H1 (cell line): ENCODE results near the gene OR10H5. TPM values are rescaled to one million over a fixed set of nuclear protein-coding genes. Genes with fewer than 3 reads are reported as not detected.

ENCODE experiments used
- CTCF ChIA-PET: fragments of 300-600 bp; sonication (Branson Sonifier 250); formaldehyde crosslinking; loops from one replicate; lab custom pipeline; 2021; ENCODE audit not compliant: partially characterized antibody; lab: Charles Lee
- POLR2A ChIA-PET: fragments of 300-600 bp; sonication (Branson Sonifier 250); formaldehyde crosslinking; loops from one replicate; lab custom pipeline; 2021; ENCODE audit warnings: inconsistent platforms; ENCODE audit not compliant: partially characterized antibody; lab: Charles Lee
- DNase-seq, 2 experiments: peaks; one replicate each; pipeline versions ENCODE4 v3.0.0 to v3.0.0-alpha.2; 2010 to 2022; ENCODE audit warnings: low spot score in 2 of 2, low read depth in 1 of 2, mixed read lengths in 1 of 2
- FAIRE-seq: peaks from 2 replicates; lab custom pipeline; 2011; peaks lifted over from hg19 to GRCh38; lab: Jason Lieb, UNC
- H2AFZ ChIP-seq: 2 replicates; pipeline ENCODE4 v1.8.1; 2012; ENCODE audit warnings: low read length, inconsistent platforms
- H2AK5ac ChIP-seq: 2 replicates; pipeline ENCODE4 v1.6.1; 2013; ENCODE audit warnings: low read depth, low read length
- H2BK120ac ChIP-seq: replicated peaks from 2 replicates; pipeline ENCODE3; 2013; ENCODE audit warnings: low read depth, low read length, inconsistent platforms
- H2BK12ac ChIP-seq: 2 replicates; pipeline ENCODE4 v1.6.1; 2013; ENCODE audit warnings: low read depth, low read length
- H2BK15ac ChIP-seq: 2 replicates; pipeline ENCODE4 v1.6.1; 2013; ENCODE audit warnings: low read length
- H2BK20ac ChIP-seq: 2 replicates; pipeline ENCODE4 v1.6.1; 2013; ENCODE audit warnings: low read length
- H2BK5ac ChIP-seq: 2 replicates; pipeline ENCODE4 v1.6.1; 2013; ENCODE audit warnings: low read depth, low read length
- H3K14ac ChIP-seq: 2 replicates; pipeline ENCODE4 v1.6.1; 2013; ENCODE audit warnings: inconsistent platforms; ENCODE audit not compliant: insufficient read length
- H3K18ac ChIP-seq: 2 replicates; pipeline ENCODE4 v1.6.1; 2013; ENCODE audit warnings: low read length; ENCODE audit errors: extremely low read depth
- H3K23ac ChIP-seq: 2 replicates; pipeline ENCODE4 v1.6.1; 2013; ENCODE audit warnings: inconsistent platforms; ENCODE audit not compliant: insufficient read length
- H3K23me2 ChIP-seq: 2 replicates; pipeline ENCODE4 v1.6.1; 2013; ENCODE audit warnings: low read depth, low read length
- H3K27ac ChIP-seq: 2 replicates; pipeline ENCODE4 v1.6.1; 2011; ENCODE audit warnings: low read depth, low read length, inconsistent platforms
- H3K27me3 ChIP-seq, 4 experiments: replicated peaks in 1 of 4; 1 replicate in 1 of 4; 2 replicates in 3 of 4; pipeline versions ENCODE4 v1.6.1 to v1.8.1; 2011 to 2013; ENCODE audit warnings: low read length in 3 of 4, mild to moderate bottlenecking in 3 of 4, inconsistent platforms in 2 of 4, mixed read lengths in 2 of 4, moderate library complexity in 1 of 4; ENCODE audit not compliant: control insufficient read depth in 3 of 4, insufficient read depth in 3 of 4; ENCODE audit errors: extremely low read depth in 1 of 4
- H3K36me3 ChIP-seq, 4 experiments: 2 replicates each; pipeline versions ENCODE4 v1.6.1 to v1.8.1; 2011 to 2013; ENCODE audit warnings: mild to moderate bottlenecking in 4 of 4, low read length in 3 of 4, moderate library complexity in 2 of 4, control low read depth in 1 of 4, inconsistent platforms in 1 of 4; ENCODE audit not compliant: insufficient read depth in 4 of 4, control insufficient read depth in 2 of 4
- H3K4ac ChIP-seq: replicated peaks from 2 replicates; pipeline ENCODE3; 2013; ENCODE audit warnings: low read length, low read depth, mixed read lengths, inconsistent platforms; ENCODE audit not compliant: insufficient read length
- H3K4me1 ChIP-seq, 4 experiments: replicated peaks in 1 of 4; 1 replicate in 1 of 4; 2 replicates in 3 of 4; pipeline versions ENCODE4 v1.6.1 to v1.8.1; 2011 to 2013; ENCODE audit warnings: low read length in 3 of 4, inconsistent platforms in 2 of 4, mixed read lengths in 1 of 4; ENCODE audit not compliant: insufficient read depth in 4 of 4, control insufficient read depth in 3 of 4
- H3K4me2 ChIP-seq, 2 experiments: 2 replicates each; pipeline versions ENCODE4 v1.6.1 to v1.8.1; 2011 to 2013; ENCODE audit warnings: low read depth in 2 of 2, low read length in 2 of 2, control low read depth in 1 of 2, inconsistent platforms in 1 of 2, mild to moderate bottlenecking in 1 of 2; ENCODE audit not compliant: insufficient read depth in 1 of 2
- H3K4me3 ChIP-seq, 4 experiments: fragments of 200-600, 300-600 bp in 1 of 4; sonication (generic), shearing (Covaris generic), sonication (Bioruptor Twin) in 1 of 4; 2 replicates each; pipeline versions ENCODE4 v1.5.1 to v1.8.1; 2011 to 2016; ENCODE audit warnings: low read length in 4 of 4, low read depth in 3 of 4, control low read depth in 2 of 4, inconsistent platforms in 2 of 4, mild to moderate bottlenecking in 2 of 4, mixed read lengths in 1 of 4, moderate library complexity in 1 of 4; ENCODE audit not compliant: insufficient read depth in 2 of 4; ENCODE audit errors: extremely low read depth in 1 of 4
- H3K56ac ChIP-seq: replicated peaks from 2 replicates; pipeline ENCODE3; 2013; ENCODE audit warnings: low read depth, mild to moderate bottlenecking, mixed read lengths, low read length, inconsistent platforms; ENCODE audit not compliant: insufficient read length
- H3K79me1 ChIP-seq: 2 replicates; pipeline ENCODE4 v1.6.1; 2013; ENCODE audit warnings: low read depth, low read length, control low read depth
- H3K79me2 ChIP-seq, 2 experiments: 2 replicates each; pipeline versions ENCODE4 v1.6.1 to v1.8.1; 2012 to 2013; ENCODE audit warnings: low read length in 2 of 2, mild to moderate bottlenecking in 2 of 2, inconsistent platforms in 1 of 2; ENCODE audit not compliant: insufficient read depth in 2 of 2, control insufficient read depth in 1 of 2
- H3K9ac ChIP-seq, 4 experiments: replicated peaks in 1 of 4; 1 replicate in 1 of 4; 2 replicates in 3 of 4; pipeline versions ENCODE4 v1.6.1 to v1.8.1; 2011 to 2013; ENCODE audit warnings: low read depth in 3 of 4, low read length in 3 of 4, control low read depth in 2 of 4, mild to moderate bottlenecking in 2 of 4, moderate library complexity in 2 of 4, inconsistent platforms in 1 of 4; ENCODE audit errors: extremely low read depth in 1 of 4
- H3K9me3 ChIP-seq, 2 experiments: 2 replicates each; pipeline versions ENCODE4 v1.6.1 to v1.8.1; 2012 to 2013; ENCODE audit warnings: mild to moderate bottlenecking in 2 of 2, moderate library complexity in 2 of 2, control low read depth in 1 of 2, inconsistent platforms in 1 of 2, low read depth in 1 of 2, low read length in 1 of 2, mixed read lengths in 1 of 2; ENCODE audit not compliant: insufficient read depth in 2 of 2
- H4K20me1 ChIP-seq, 2 experiments: replicated peaks in 1 of 2; 2 replicates each; pipeline versions ENCODE3 to v1.8.1; 2011 to 2013; ENCODE audit warnings: inconsistent platforms in 2 of 2, low read length in 2 of 2, mild to moderate bottlenecking in 1 of 2; ENCODE audit not compliant: insufficient read depth in 2 of 2, control insufficient read depth in 1 of 2
- H4K5ac ChIP-seq: 2 replicates; pipeline ENCODE4 v1.6.1; 2013; ENCODE audit warnings: low read length, low read depth, mixed read lengths, inconsistent platforms; ENCODE audit not compliant: insufficient read length
- H4K8ac ChIP-seq: 2 replicates; pipeline ENCODE4 v1.8.0; 2013; ENCODE audit warnings: mild to moderate bottlenecking, moderate library complexity, low read length, inconsistent platforms; ENCODE audit not compliant: insufficient read depth; ENCODE audit errors: extremely low read depth
- H4K91ac ChIP-seq: replicated peaks from 2 replicates; pipeline ENCODE3; 2013; ENCODE audit warnings: low read length, mixed read lengths, inconsistent platforms; ENCODE audit not compliant: insufficient read length
- BCL11A ChIP-seq, 2 experiments: IDR thresholded peaks; one replicate each; pipeline ENCODE4 v1.6.1; 2011; ENCODE audit warnings: low read depth in 2 of 2, low read length in 2 of 2, mild to moderate bottlenecking in 2 of 2
- EGR1 ChIP-seq: IDR thresholded peaks from 2 replicates; pipeline ENCODE4 v1.6.1; 2011; ENCODE audit warnings: low read depth, low read length, borderline replicate concordance
- GABPA ChIP-seq: IDR thresholded peaks from 2 replicates; pipeline ENCODE4 v1.6.1; 2011; ENCODE audit warnings: mild to moderate bottlenecking, low read length, moderate library complexity, borderline replicate concordance; ENCODE audit not compliant: insufficient read depth
- SP1 ChIP-seq: IDR thresholded peaks from 2 replicates; pipeline ENCODE4 v1.6.1; 2011; ENCODE audit warnings: low read depth, low read length
- TEAD4 ChIP-seq: IDR thresholded peaks from 2 replicates; pipeline ENCODE4 v1.6.1; 2012; ENCODE audit warnings: low read depth, low read length, inconsistent platforms, mixed read lengths
- USF2 ChIP-seq: IDR thresholded peaks from 2 replicates; pipeline ENCODE4 v1.6.1; 2011; ENCODE audit warnings: low read length, improper control_type of control experiment
- WGBS, 2 experiments: shearing (Covaris generic) in 1 of 2; methylation state at CpG; one replicate each; pipeline versions ENCODE4 v1.1.6 to v1.1.7; 2013 to 2015; ENCODE audit warnings: low lambda C conversion rate in 2 of 2, mixed read lengths in 2 of 2, inconsistent platforms in 1 of 2, low coverage in 1 of 2, missing lambda C conversion rate in 1 of 2; ENCODE audit not compliant: insufficient replicate concordance in 2 of 2, insufficient coverage in 1 of 2, insufficient read length in 1 of 2; ENCODE audit errors: extremely low coverage in 1 of 2, missing lambda C conversion rate in 1 of 2; 5-methylcytosine and 5-hydroxymethylcytosine counted together
- polyA plus RNA-seq, 7 experiments: library from polyadenylated mRNA; depleted of rRNA in 3 of 7; stranded (reverse) in 5 of 7; unstranded in 2 of 7; fragments of >200 nt in 5 of 7; fragments of 200-250 nt in 2 of 7; gene quantifications; 1 replicate in 5 of 7; 2 replicates in 1 of 7; 4 replicates in 1 of 7; pipeline versions ENCODE4 v1.2.1 to v1.2.3, GENCODE V29; 2011 to 2013; ENCODE audit warnings: missing spikeins in 2 of 7, mixed read lengths in 2 of 7
- total RNA-seq: library from RNA; stranded (reverse); fragmentation: NEBNext Ultra II Directional; extraction: Animal tissue kit (Norgen Biotek cat#: 25700); gene quantifications from 2 replicates; pipeline ENCODE4 v1.2.1, GENCODE V29; 2021

The OR10H5 gene
- total and polyA plus RNA-seq, 2 of the 8 experiments (the other 6 are each of a cell fraction or from before 2014, with no cell fraction given), result not detected

- peaks cover 49 to 62% of the 10 kb centered on the region in 2 experiments for H3K9me3 ChIP-seq
- no peak within 1 kb of the TSS for H2BK12ac ChIP-seq
- no peaks in the 10 kb centered on the region for H3K4me1 ChIP-seq
- no peaks in the 10 kb centered on the region for H3K79me1 ChIP-seq
- WGBS, 2 experiments, result 48% methylated on average over 4 of the region's 4 CpGs; no CpG with 5 or more reads in 1 of the 2 experiments
- no peak within 1 kb of the TSS for H4K91ac ChIP-seq
- no peak within 1 kb of the TSS for H2BK15ac ChIP-seq
- no peak within 1 kb of the TSS for H3K18ac ChIP-seq
- H4K20me1 ChIP-seq, result no peaks in the 10 kb centered on the region
- H4K8ac ChIP-seq, result no peak within 1 kb of the TSS
- H4K5ac ChIP-seq, result no peak within 1 kb of the TSS
- no peak within 1 kb of the TSS for H2BK120ac ChIP-seq
- no peaks in the 10 kb centered on the region for H3K36me3 ChIP-seq
- H3K27ac ChIP-seq, result no peak within 1 kb of the TSS
- no peak within 1 kb of the TSS for H2BK20ac ChIP-seq
- FAIRE-seq (no peak), DNase-seq (no peak)
- H3K79me2 ChIP-seq, result no peaks in the 10 kb centered on the region
- H3K23ac ChIP-seq, result no peak within 1 kb of the TSS
- no peak within 1 kb of the TSS for H3K9ac ChIP-seq
- POLR2A ChIA-PET, result no interaction called here
- H3K4me2 ChIP-seq, result no peak within 1 kb of the TSS
- H3K56ac ChIP-seq, result no peak within 1 kb of the TSS
- no peak within 1 kb of the TSS for H3K4ac ChIP-seq
- peak within 1 kb of the TSS in 1 of 4 experiments; percentile 15; a peak in 1 of 8 replicates for H3K4me3 ChIP-seq
- no peak within 1 kb of the TSS for H2AFZ ChIP-seq
- no peaks in the 10 kb centered on the region; the same call in 1 of the 2 replicates for H3K23me2 ChIP-seq
- H3K27me3 ChIP-seq, result no peaks in the 10 kb centered on the region
- no peak within 1 kb of the TSS for H2AK5ac ChIP-seq
- H2BK5ac ChIP-seq, result no peak within 1 kb of the TSS
- H3K14ac ChIP-seq, result no peak within 1 kb of the TSS
- CTCF ChIA-PET, result no interaction called here
- TF ChIP-seq TEAD4, result no peak
- no peak for TF ChIP-seq BCL11A (IDR thresholded peaks at IDR 0.05; ENCODE audit: low read depth in 2 of 2, low read length in 2 of 2)
- no peak for TF ChIP-seq GABPA
- TF ChIP-seq SP1, result no peak
- no peak for TF ChIP-seq EGR1
- no peak for TF ChIP-seq USF2
Observed at GRCh38 chr19:15737722-15738121, 49.7 kb upstream of the OR10H5 start, which contains the start of gene OR10H3. OR10H3 (plus strand) TSS chr19:15737985; CDS start chr19:15741393, 3,408 bp downstream.
